Panc1 (cell line): ENCODE results near the gene FBXW8.

Experiments
- CTCF ChIP-seq: fragments of 450-650 bp; IDR thresholded peaks from 2 replicates; pipeline ENCODE4 v1.5.1; 2017; ENCODE audit warnings: mild to moderate bottlenecking
- POLR2AphosphoS5 ChIP-seq: IDR thresholded peaks from 2 replicates; pipeline ENCODE4 v1.6.1; 2012; ENCODE audit warnings: mild to moderate bottlenecking, low read depth, low read length, moderate library complexity
- SIN3A ChIP-seq: IDR thresholded peaks from 2 replicates; pipeline ENCODE4 v1.6.1; 2012; ENCODE audit warnings: low read depth, mild to moderate bottlenecking, low read length, moderate library complexity, borderline replicate concordance; ENCODE audit not compliant: insufficient read depth

- TF ChIP-seq CTCF (no peak), SIN3A (no peak), POLR2AphosphoS5 (no peak)
Measured at GRCh38 chr12:117068492-117068891, 157.7 kb downstream of the FBXW8 start.
